Activated T-cell treated with anti-CD3 and anti-CD28 coated beads, Interleukin-2, amount 50 U/mL, for 72 hours (primary cell): Measurements from ENCODE around the gene SPDYE6. TPM values are rescaled to one million over a fixed set of nuclear protein-coding genes. Genes with fewer than 3 reads are reported as not detected.

Source experiments
- ATAC-seq, 2 donors: fragments of 150-1000 bp; cut with Tn5 transposase; replicated peaks in 1 of 2; 2 replicates each; pipeline ENCODE4 v1.10.0; 2021; ENCODE audit warnings: moderate library complexity in 2 of 2, mild to moderate bottlenecking in 1 of 2
- DNase-seq, 2 donors: peaks; one replicate each; pipeline ENCODE4 v3.0.0; 2021 to 2022; ENCODE audit warnings: mixed read lengths in 1 of 2
- H3K27ac Mint-ChIP-seq: one replicate; pipeline ENCODE4 v1.8.0; 2022; ENCODE audit warnings: mild to moderate bottlenecking, moderate library complexity, mixed read lengths
- H3K27me3 Mint-ChIP-seq: one replicate; pipeline ENCODE4 v1.8.0; 2022; ENCODE audit warnings: low read depth, mixed read lengths
- H3K36me3 Mint-ChIP-seq, 2 donors: one replicate each; pipeline ENCODE4 v1.8.0; 2022; ENCODE audit warnings: mixed read lengths in 2 of 2, mild to moderate bottlenecking in 1 of 2; ENCODE audit not compliant: insufficient read depth in 2 of 2
- H3K4me1 Mint-ChIP-seq: one replicate; pipeline ENCODE4 v1.8.0; 2022; ENCODE audit warnings: low read depth, mixed read lengths
- H3K4me3 Mint-ChIP-seq, 2 donors: one replicate each; pipeline ENCODE4 v1.8.0; 2022; ENCODE audit warnings: mild to moderate bottlenecking in 2 of 2, mixed read lengths in 2 of 2, moderate library complexity in 2 of 2
- H3K9me3 Mint-ChIP-seq, 2 donors: one replicate each; pipeline ENCODE4 v1.8.0; 2022; ENCODE audit warnings: mixed read lengths in 2 of 2
- total RNA-seq, 2 donors: library from RNA; stranded (reverse); gene quantifications; one replicate each; pipeline ENCODE4 v1.2.3, GENCODE V29; 2022

SPDYE6 gene
- total RNA-seq, 2 donors from 2014 or later: not detected

- H3K36me3 Mint-ChIP-seq: no peaks in the 10 kb centered on the region
- DNase-seq: no peak
- no peak overlapping the region for H3K27ac Mint-ChIP-seq
- no peaks in the 10 kb centered on the region for H3K9me3 Mint-ChIP-seq
- ATAC-seq: no peak
- no peak overlapping the region for H3K4me3 Mint-ChIP-seq
- H3K27me3 Mint-ChIP-seq: peaks cover 14% of the 10 kb centered on the region
- H3K4me1 Mint-ChIP-seq: no peaks in the 10 kb centered on the region
These were observed 35.5 kb downstream of the SPDYE6 start for GRCh38 chr7:102320601-102321350.

DNA sequence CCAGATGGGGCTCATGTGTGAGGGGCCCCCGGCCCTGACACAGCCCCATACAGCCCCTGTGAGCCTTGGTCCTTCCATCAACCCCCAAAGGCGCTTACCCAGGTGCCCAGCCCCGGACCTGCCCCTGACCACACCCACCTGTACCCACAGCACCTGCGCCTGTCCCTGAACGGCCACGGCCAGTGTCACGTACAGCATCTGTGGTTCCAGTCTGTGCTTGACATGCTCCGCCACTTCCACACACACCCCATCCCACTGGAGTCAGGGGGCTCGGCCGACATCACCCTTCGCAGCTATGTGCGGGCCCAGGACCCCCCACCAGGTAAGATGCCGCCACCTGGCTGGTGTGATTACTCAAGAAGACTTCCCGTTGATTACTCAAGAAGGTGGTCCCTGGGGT, 36.1 kb downstream of the SPDYE6 start:
- Mint-ChIP-seq H3K27me3 (peaks cover 14% of the 10 kb centered on the region), H3K4me3 (no peak overlapping the region), H3K4me1 (no peaks in the 10 kb centered on the region), H3K9me3 (no peaks in the 10 kb centered on the region), H3K27ac (no peak overlapping the region), H3K36me3 (no peaks in the 10 kb centered on the region)
- DNase-seq (no peak), ATAC-seq (no peak)

DNA sequence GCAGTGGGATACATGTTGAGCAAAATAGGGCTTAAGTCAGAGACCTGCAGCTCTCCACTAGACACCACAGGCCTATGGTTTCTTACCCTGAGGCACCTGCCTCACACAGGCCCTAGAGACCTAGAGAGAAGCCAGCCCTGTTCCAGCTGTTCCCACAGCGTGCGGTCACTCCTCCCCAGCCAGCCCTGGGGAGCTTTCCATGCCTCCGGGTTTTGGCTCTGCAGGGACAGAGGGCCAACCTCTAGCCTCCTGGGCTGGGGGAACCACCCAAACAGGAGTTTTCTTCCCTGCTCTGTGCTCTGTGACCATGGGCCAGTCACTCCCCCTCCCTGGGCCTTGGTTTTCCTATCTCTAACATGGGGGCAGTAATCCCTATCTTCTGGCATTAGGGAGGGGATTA, 36.6 kb downstream of the SPDYE6 start:
- no peaks in the 10 kb centered on the region for H3K36me3 Mint-ChIP-seq
- H3K27ac Mint-ChIP-seq: no peak overlapping the region
- no peaks in the 10 kb centered on the region for H3K9me3 Mint-ChIP-seq
- DNase-seq (no peak), ATAC-seq (no peak)
- peaks cover 14% of the 10 kb centered on the region for H3K27me3 Mint-ChIP-seq
- no peak overlapping the region for H3K4me3 Mint-ChIP-seq
- H3K4me1 Mint-ChIP-seq: no peaks in the 10 kb centered on the region

- Mint-ChIP-seq H3K27me3 (peaks cover 7% of the 10 kb centered on the region), H3K36me3 (no peaks in the 10 kb centered on the region), H3K4me1 (no peaks in the 10 kb centered on the region), H3K9me3 (no peaks in the 10 kb centered on the region), H3K4me3 (no peak overlapping the region), H3K27ac (no peak overlapping the region)
- ATAC-seq (no peak), DNase-seq (no peak)
These were observed 37.7 kb downstream of the SPDYE6 start for GRCh38 chr7:102318482-102318971.

GRCh38 chr7:102317231-102318059, 38.8 kb downstream of the SPDYE6 start:
- DNase-seq (no peak), ATAC-seq (no peak)
- Mint-ChIP-seq H3K27me3 (peaks cover 2% of the 10 kb centered on the region), H3K9me3 (no peaks in the 10 kb centered on the region), H3K27ac (no peak overlapping the region), H3K4me3 (no peak overlapping the region), H3K4me1 (no peaks in the 10 kb centered on the region), H3K36me3 (no peaks in the 10 kb centered on the region)

DNA sequence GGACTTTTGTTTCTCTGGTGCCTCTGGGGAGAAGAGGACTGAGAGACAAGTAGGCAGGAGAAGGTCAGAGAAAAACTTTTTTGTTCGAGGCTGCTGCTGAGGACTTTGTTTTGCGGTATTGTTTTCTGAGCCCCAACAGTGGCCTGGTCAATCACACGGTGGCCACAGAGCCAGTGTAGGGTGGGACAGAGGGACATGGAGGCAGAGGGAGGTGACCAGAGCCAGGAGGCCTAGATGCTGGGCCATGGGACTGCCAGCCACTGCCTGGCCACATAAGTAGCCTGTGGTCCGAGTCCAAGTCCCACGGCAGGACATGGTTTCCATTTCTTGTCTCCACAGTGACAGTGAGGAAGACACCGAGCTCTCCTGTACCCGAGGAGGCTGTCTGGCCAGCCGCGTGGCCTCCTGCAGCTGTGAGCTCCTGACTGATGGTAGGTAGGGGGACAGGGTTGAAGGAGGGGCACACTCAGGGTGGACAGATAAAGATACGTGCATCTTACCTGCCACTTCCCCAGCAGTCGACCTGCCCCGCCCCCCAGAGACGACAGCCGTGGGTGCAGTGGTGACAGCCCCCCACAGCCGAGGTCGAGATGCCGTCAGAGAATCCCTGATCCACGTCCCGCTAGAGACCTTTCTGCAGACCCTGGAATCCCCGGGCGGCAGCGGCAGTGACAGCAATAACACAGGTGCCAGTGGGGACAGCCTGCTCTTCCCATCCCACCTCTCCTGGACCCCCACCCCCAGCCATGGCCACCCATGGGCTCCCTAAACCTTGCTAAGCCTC, 42.1 kb downstream of the SPDYE6 start:
- H3K4me3 Mint-ChIP-seq: no peak overlapping the region

DNA sequence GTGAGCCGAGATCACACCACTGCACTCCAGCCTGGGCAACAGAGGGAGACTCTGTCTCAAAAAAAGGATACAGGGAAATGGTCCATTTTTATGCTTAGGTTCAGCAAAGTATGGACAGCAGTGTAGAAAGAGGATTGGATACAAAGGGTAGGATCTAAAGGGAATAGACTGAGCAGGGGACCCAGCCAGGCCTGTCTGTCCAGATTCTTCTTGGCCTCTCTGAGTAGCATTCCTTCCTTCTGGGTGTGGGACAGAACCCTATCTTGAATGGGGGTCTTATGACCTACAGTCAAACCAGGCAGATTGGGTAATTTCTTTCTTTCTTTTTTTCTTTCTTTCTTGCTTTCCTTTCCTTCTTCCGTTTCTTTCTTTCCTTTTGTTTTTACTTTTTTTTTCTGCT, 43.9 kb downstream of the SPDYE6 start:
- H3K9me3 Mint-ChIP-seq: no peaks in the 10 kb centered on the region
- H3K27ac Mint-ChIP-seq: no peak overlapping the region
- no peaks in the 10 kb centered on the region for H3K36me3 Mint-ChIP-seq
- no peak for DNase-seq
- no peaks in the 10 kb centered on the region for H3K27me3 Mint-ChIP-seq
- ATAC-seq: no peak
- H3K4me3 Mint-ChIP-seq: no peak overlapping the region
- peaks cover 5% of the 10 kb centered on the region for H3K4me1 Mint-ChIP-seq

More for the DNA sequence above, 42.1 kb downstream of the SPDYE6 start:
- H3K27me3 Mint-ChIP-seq: no peaks in the 10 kb centered on the region
- H3K36me3 Mint-ChIP-seq: no peaks in the 10 kb centered on the region
- H3K27ac Mint-ChIP-seq: no peak overlapping the region
- no peaks in the 10 kb centered on the region for H3K9me3 Mint-ChIP-seq
- no peaks in the 10 kb centered on the region for H3K4me1 Mint-ChIP-seq
- ATAC-seq (no peak), DNase-seq (no peak)

DNA sequence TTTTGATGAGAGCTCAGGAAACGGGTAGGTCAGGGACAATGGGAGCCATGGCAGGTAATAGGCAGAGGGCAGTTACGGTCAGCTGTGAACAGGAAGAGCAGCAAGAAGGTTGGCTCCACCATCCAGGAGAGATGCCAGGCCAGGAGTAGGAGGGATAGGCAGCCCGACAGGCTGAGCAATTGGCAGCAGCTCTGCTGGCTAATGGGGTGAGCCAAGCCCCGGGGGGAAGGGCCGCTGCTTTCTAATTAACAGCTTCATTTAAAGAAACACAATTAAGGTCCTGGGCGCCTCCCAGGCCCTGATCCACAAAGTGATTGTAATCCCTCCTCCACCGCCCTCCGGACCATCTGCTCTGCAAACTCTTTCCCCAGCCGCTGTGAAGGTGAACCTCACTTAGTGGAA, 45.8 kb downstream of the SPDYE6 start:
- ATAC-seq (no peak), DNase-seq (no peak)
- Mint-ChIP-seq H3K4me3 (no peak overlapping the region), H3K4me1 (peaks cover 17% of the 10 kb centered on the region), H3K27ac (no peak overlapping the region), H3K36me3 (no peaks in the 10 kb centered on the region), H3K9me3 (no peaks in the 10 kb centered on the region), H3K27me3 (no peaks in the 10 kb centered on the region)

DNA sequence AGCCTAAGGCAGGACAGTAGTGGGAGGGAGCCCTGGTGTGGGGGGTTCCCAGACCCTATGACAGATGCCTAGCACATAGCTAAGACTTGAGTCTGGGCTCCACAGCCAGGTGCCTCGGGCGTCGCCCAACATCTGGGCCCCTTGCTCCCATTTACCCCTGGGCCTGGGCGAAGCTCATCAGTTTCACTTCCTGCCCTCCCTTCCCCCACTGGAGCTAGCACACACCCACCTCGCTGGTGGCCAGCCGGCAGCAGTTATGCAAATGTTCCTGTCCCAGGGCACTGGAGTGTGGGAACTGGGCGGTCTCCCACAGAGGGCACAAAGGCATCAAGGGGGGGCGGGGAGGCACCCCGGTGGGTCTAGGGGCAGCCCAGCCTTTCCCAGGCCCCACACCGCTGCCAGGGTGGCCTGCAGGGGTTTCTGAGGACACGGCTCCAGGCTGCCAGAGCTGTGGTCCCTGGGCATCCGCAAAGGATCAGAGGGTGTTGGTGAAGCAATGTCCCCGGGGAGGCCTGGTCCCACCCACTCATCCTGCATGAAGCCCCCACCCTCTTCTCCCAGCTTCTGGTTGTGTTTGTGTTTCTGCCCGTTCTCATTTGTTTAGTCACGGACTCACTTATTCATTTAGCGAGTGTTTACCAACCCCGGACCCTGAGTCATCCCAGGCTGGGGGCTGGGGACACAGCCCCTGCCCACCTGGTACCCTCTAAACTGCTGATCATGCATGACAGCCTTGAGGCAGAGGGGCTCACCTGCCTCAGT, 49.1 kb downstream of the SPDYE6 start:
- H3K9me3 Mint-ChIP-seq: no peaks in the 10 kb centered on the region
- DNase-seq: peak; percentile 69 to 75
- peaks cover 17% of the 10 kb centered on the region for H3K4me1 Mint-ChIP-seq
- no peaks in the 10 kb centered on the region for H3K36me3 Mint-ChIP-seq
- peak overlapping the region; percentile 26 for H3K27ac Mint-ChIP-seq
- no peaks in the 10 kb centered on the region for H3K27me3 Mint-ChIP-seq
- peak; percentile 89 to 91 for ATAC-seq
- H3K4me3 Mint-ChIP-seq: peak overlapping the region; percentile 57 to 68

DNA sequence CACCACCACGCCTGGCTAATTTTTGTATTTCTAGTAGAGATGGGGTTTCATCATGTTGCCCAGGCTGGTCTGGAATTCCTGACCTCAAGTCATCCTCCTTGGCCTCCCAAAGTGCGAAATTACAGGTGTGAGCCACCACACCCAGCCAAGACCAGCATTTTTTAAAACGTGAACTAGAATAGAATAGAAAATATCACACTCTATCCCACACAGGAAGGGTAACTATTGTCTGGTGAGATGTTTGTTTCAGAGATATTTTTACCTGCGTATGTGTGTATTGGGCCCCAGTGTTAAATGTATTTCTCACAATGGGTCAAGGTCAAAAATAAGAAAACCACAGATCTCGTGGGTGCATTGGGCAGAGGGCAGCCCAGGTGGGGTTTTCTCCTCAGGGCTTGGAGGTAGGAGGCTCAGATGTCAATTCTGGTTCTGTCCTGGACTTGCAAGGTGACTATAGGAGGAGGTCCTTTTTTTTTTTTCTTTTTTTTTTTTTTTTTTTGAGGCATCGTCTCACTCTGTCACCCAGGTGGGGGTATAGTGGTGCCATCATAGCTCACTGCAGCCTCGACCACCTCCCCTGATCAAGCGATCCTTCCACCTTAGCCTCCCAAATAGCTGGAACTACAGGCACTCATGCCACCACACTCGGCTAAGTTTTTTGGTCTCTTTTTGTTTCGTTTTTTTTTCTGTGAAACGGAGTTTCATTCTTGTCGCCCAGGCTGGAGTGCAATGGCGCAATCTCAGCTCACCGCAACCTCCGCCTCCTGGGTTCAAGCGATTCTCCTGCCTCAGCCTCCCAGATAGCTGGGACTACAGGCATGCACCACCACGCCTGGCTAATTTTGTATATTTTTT, 50.6 kb downstream of the SPDYE6 start:
- DNase-seq (no peak), ATAC-seq (no peak)
- H3K4me1 Mint-ChIP-seq: peaks cover 17% of the 10 kb centered on the region
- H3K27ac Mint-ChIP-seq: no peak overlapping the region
- no peaks in the 10 kb centered on the region for H3K9me3 Mint-ChIP-seq
- H3K4me3 Mint-ChIP-seq: no peak overlapping the region
- H3K27me3 Mint-ChIP-seq: no peaks in the 10 kb centered on the region
- H3K36me3 Mint-ChIP-seq: no peaks in the 10 kb centered on the region

DNA sequence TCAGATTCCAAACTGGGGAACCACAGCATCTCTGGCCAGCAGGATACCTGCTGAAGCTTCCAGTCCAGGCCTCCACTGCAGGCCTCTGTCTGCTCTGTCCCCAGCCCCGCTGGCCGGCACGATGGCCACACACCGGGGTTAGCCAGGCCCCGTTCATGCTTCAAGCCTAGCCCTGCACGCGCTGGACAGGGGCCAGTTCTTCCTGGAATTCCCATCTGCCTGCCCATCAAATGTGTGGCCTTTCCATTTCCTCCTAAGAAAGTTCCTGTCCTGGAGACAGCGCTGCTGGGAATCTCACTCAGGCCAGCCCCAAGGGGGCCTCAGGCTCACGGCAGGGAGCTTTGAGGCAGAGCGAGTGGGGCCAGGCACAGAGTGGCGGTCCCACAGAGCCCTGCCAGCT, 51.6 kb downstream of the SPDYE6 start:
- Mint-ChIP-seq H3K27ac (no peak overlapping the region), H3K9me3 (no peaks in the 10 kb centered on the region), H3K4me1 (peaks cover 17% of the 10 kb centered on the region), H3K27me3 (no peaks in the 10 kb centered on the region), H3K4me3 (no peak overlapping the region), H3K36me3 (no peaks in the 10 kb centered on the region)
- DNase-seq (no peak), ATAC-seq (no peak)
